ENCODE data around the gene FGL2. TPM values are rescaled to one million over a fixed set of nuclear protein-coding genes. Genes with fewer than 3 reads are reported as not detected.

Gene FGL2
- total RNA-seq, 2 experiments from 2014 or later: 0.63 to 0.95 TPM

DNA sequence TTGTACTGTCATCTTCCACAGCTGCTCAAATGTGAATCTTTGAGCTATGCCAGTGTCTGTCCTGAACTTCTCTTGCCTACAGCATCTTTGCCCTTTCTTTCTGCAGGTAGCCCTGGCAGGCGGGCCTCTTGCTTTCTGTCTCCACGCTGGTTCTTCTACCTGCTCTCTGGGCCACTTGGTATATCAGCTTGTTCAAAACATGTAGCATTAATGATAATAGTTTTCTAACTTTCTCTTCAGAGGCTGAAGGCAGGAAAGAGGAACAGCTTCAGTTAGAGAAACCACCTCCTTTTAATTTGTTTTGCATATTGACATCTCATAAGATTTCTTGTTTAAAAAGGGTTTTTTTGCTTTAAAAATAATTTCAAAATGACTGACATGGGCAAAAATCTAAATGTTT is 923 bp upstream of the FGL2 start:
- Mint-ChIP-seq H3K36me3 (ENCODE audit: low read depth) (no peaks in the 10 kb centered on the region), H3K4me1 (ENCODE audit: low read depth) (peaks cover 20% of the 10 kb centered on the region), H3K9me3 (no peaks in the 10 kb centered on the region), H3K27me3 (no peaks in the 10 kb centered on the region), H3K4me3 (no peak overlapping the region), H3K27ac (no peak overlapping the region)
- ATAC-seq (no peak), DNase-seq (no peak)
- intact Hi-C loops (cut with micrococcal nuclease): no loop called here
- CTCF ChIA-PET: interaction anchor here (3.9 kb wide), 1 partner anchor 46 kb away, joined by 22 read pairs; no protein-coding TSS in a partner anchor
- TF ChIP-seq, protein P1, sequence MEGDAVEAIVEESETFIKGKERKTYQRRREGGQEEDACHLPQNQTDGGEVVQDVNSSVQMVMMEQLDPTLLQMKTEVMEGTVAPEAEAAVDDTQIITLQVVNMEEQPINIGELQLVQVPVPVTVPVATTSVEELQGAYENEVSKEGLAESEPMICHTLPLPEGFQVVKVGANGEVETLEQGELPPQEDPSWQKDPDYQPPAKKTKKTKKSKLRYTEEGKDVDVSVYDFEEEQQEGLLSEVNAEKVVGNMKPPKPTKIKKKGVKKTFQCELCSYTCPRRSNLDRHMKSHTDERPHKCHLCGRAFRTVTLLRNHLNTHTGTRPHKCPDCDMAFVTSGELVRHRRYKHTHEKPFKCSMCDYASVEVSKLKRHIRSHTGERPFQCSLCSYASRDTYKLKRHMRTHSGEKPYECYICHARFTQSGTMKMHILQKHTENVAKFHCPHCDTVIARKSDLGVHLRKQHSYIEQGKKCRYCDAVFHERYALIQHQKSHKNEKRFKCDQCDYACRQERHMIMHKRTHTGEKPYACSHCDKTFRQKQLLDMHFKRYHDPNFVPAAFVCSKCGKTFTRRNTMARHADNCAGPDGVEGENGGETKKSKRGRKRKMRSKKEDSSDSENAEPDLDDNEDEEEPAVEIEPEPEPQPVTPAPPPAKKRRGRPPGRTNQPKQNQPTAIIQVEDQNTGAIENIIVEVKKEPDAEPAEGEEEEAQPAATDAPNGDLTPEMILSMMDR (IDR thresholded peaks at IDR 0.05): no peak
- POLR2A ChIA-PET: interaction anchor here (0.9 kb wide), 1 partner anchor 8 kb away, joined by 3 read pairs; no protein-coding TSS in a partner anchor

GRCh38 chr7:77197141-77197540 is 2.5 kb downstream of the FGL2 start:
- ChIA-PET CTCF (no interaction called here), POLR2A (no interaction called here)
- ATAC-seq (no peak), DNase-seq (no peak)
- Mint-ChIP-seq H3K27ac (no peak overlapping the region), H3K4me1 (ENCODE audit: low read depth) (peaks cover 30% of the 10 kb centered on the region), H3K9me3 (no peaks in the 10 kb centered on the region), H3K27me3 (no peaks in the 10 kb centered on the region), H3K36me3 (ENCODE audit: low read depth) (no peaks in the 10 kb centered on the region), H3K4me3 (no peak overlapping the region)
- TF ChIP-seq, protein P1 (IDR thresholded peaks at IDR 0.05): no peak
- intact Hi-C loops (cut with micrococcal nuclease): no loop called here

- ChIA-PET POLR2A (no interaction called here), CTCF (no interaction called here)
- TF ChIP-seq, protein P1 (IDR thresholded peaks at IDR 0.05): no peak
- Mint-ChIP-seq H3K9me3 (no peaks in the 10 kb centered on the region), H3K4me3 (no peak overlapping the region), H3K4me1 (ENCODE audit: low read depth) (peaks cover 11% of the 10 kb centered on the region), H3K36me3 (ENCODE audit: low read depth) (no peaks in the 10 kb centered on the region), H3K27ac (no peak overlapping the region), H3K27me3 (no peaks in the 10 kb centered on the region)
- intact Hi-C loops (cut with micrococcal nuclease): no loop called here
- no peak for DNase-seq
- ATAC-seq: no peak
Observed at GRCh38 chr7:77188731-77189437, 10.7 kb downstream of the FGL2 start.

DNA sequence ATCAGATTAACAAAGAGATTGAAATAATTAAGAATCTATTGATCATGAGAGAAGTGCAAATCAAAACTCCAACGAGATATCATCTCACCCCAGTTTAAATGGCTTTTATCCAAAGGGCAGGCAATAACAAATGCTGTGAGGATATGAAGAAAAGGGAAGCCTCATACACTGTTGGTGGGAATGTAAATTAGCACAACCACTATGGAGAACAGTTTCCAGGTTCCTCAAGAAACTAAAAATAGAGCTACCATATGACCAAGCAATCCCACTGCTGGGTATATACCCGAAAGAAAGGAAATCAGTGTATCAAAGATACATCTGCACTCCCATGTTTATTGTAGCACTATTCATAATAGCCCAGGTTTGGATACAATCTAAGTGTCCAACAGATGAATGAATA is 13.8 kb downstream of the FGL2 start:
- Mint-ChIP-seq H3K4me3 (no peak overlapping the region), H3K27ac (no peak overlapping the region), H3K9me3 (peaks cover 4% of the 10 kb centered on the region), H3K36me3 (ENCODE audit: low read depth) (no peaks in the 10 kb centered on the region), H3K4me1 (ENCODE audit: low read depth) (peaks cover 2% of the 10 kb centered on the region), H3K27me3 (no peaks in the 10 kb centered on the region)
- POLR2A ChIA-PET: no interaction called here
- DNase-seq (no peak), ATAC-seq (no peak)
- intact Hi-C loops (cut with micrococcal nuclease): no loop called here
- TF ChIP-seq, protein P1 (IDR thresholded peaks at IDR 0.05): no peak
- CTCF ChIA-PET: no interaction called here

DNA sequence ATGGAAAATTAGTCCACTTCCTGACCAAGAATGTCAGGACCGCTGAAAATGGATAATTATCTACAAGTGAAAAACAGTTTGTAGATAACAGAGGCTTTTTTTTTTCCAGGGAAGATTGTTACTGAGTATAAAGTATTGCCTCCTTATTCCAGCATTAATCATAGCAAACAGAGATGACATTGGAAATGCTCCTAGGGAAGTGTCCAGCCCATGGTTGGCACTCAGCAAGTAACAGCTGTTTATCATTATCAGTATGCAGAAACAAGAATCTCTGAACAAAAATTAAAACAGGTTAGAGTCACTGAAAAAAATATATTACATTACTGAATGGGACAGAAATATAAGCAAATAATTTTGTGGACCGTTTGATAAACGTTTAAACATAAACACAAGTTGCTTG is 14.6 kb downstream of the FGL2 start:
- intact Hi-C loops (cut with micrococcal nuclease): no loop called here
- no peaks in the 10 kb centered on the region for H3K36me3 Mint-ChIP-seq (ENCODE audit: low read depth)
- ATAC-seq (no peak), DNase-seq (no peak)
- ChIA-PET CTCF (no interaction called here), POLR2A (no interaction called here)
- no peak overlapping the region for H3K4me3 Mint-ChIP-seq
- H3K4me1 Mint-ChIP-seq (ENCODE audit: low read depth): peaks cover 2% of the 10 kb centered on the region
- peaks cover 4% of the 10 kb centered on the region for H3K9me3 Mint-ChIP-seq
- TF ChIP-seq, protein P1 (IDR thresholded peaks at IDR 0.05): no peak
- H3K27ac Mint-ChIP-seq: no peak overlapping the region
- no peaks in the 10 kb centered on the region for H3K27me3 Mint-ChIP-seq

All from activated CD8-positive, alpha-beta T cell treated with anti-CD3 and anti-CD28 coated beads for 36 hours (primary cell).